NB4 (cell line): ENCODE measurements around the gene RAB1A.

ENCODE experiments used
- DNase-seq: peaks from one replicate; pipeline ENCODE4 v3.0.0; 2010; ENCODE audit warnings: low read depth
- H3K4me3 ChIP-seq: one replicate; pipeline ENCODE4 v1.5.1; 2011; ENCODE audit warnings: mild to moderate bottlenecking, low read depth, low read length, moderate library complexity
- CTCF ChIP-seq: IDR thresholded peaks from one replicate; pipeline ENCODE4 v1.5.1; 2012; ENCODE audit warnings: low read depth, low read length
- MAX ChIP-seq: IDR thresholded peaks from 2 replicates; pipeline ENCODE4 v1.6.1; 2011; ENCODE audit warnings: low read depth, low read length
- MYC ChIP-seq: IDR thresholded peaks from 2 replicates; pipeline ENCODE4 v1.6.1; 2011; ENCODE audit warnings: low read depth, low read length
- POLR2A ChIP-seq: IDR thresholded peaks from 2 replicates; pipeline ENCODE4 v1.6.1; 2011; ENCODE audit warnings: mild to moderate bottlenecking; ENCODE audit not compliant: insufficient read length; ENCODE audit errors: extremely low read depth

The RAB1A gene

GRCh38 chr2:65073879-65074565 is 55.9 kb downstream of the RAB1A start:
- no peak overlapping the region for H3K4me3 ChIP-seq
- DNase-seq: no peak
- TF ChIP-seq CTCF (no peak), POLR2A (no peak), MYC (no peak), MAX (no peak)

GRCh38 chr2:65072181-65072970 is 57.5 kb downstream of the RAB1A start:
- DNase-seq: no peak
- TF ChIP-seq CTCF (no peak), MAX (no peak), MYC (no peak)

GRCh38 chr2:65071499-65072180 is 58.3 kb downstream of the RAB1A start:
- DNase-seq: peak; percentile 32
- no peak for TF ChIP-seq CTCF
- no peak for TF ChIP-seq POLR2A
- no peak for TF ChIP-seq MYC
- no peak for TF ChIP-seq MAX
- no peak overlapping the region for H3K4me3 ChIP-seq

More at GRCh38 chr2:65072181-65072970, 57.5 kb downstream of the RAB1A start:
- no peak overlapping the region for H3K4me3 ChIP-seq

- H3K4me3 ChIP-seq: no peak overlapping the region
- TF ChIP-seq POLR2A (no peak), CTCF (no peak), MAX (no peak), MYC (no peak)
- no peak for DNase-seq
These were observed 59.0 kb downstream of the RAB1A start for GRCh38 chr2:65070856-65071255.

GRCh38 chr2:65070172-65070830 is 59.6 kb downstream of the RAB1A start:
- peak; percentile 24 for DNase-seq
- no peak overlapping the region for H3K4me3 ChIP-seq
- TF ChIP-seq POLR2A (no peak), MYC (no peak), MAX (no peak), CTCF (no peak)
